KMS-11 (cell line): ENCODE results near the gene ENTPD6.

ENCODE experiments used
- H2AFZ ChIP-seq: fragments of 200-600 bp; sonication (generic); 2 replicates; pipeline ENCODE4 v1.6.1; 2016; ENCODE audit warnings: antibody characterized with exemption, mixed run types, low read depth
- H3K27ac ChIP-seq: fragments of 200-600 bp; sonication (generic); 2 replicates; pipeline ENCODE4 v1.6.1; 2016; ENCODE audit warnings: mild to moderate bottlenecking, mixed run types
- H3K27me3 ChIP-seq: fragments of 200-600 bp; sonication (generic); 2 replicates; pipeline ENCODE4 v1.6.1; 2017; ENCODE audit warnings: mild to moderate bottlenecking, low read depth, mixed run types, moderate library complexity; ENCODE audit not compliant: insufficient read depth
- H3K36me3 ChIP-seq: fragments of 200-600 bp; sonication (generic); 2 replicates; pipeline ENCODE4 v1.6.1; 2017; ENCODE audit warnings: mild to moderate bottlenecking, mixed run types; ENCODE audit not compliant: insufficient read depth
- H3K4me1 ChIP-seq: fragments of 200-600 bp; sonication (generic); 2 replicates; pipeline ENCODE4 v1.6.1; 2016; ENCODE audit warnings: mild to moderate bottlenecking, low read depth, mixed run types; ENCODE audit not compliant: poor library complexity, severe bottlenecking
- H3K4me2 ChIP-seq: fragments of 200-600 bp; sonication (generic); 2 replicates; pipeline ENCODE4 v1.7.0; 2016; ENCODE audit warnings: mild to moderate bottlenecking, mixed run types
- H3K4me3 ChIP-seq: fragments of 200-600 bp; sonication (generic); IDR thresholded peaks from 2 replicates; pipeline ENCODE4 v1.6.1; 2017; ENCODE audit warnings: low read depth, low read length, mixed read lengths; ENCODE audit not compliant: insufficient read depth
- H3K79me2 ChIP-seq: fragments of 200-600 bp; sonication (generic); 2 replicates; pipeline ENCODE4 v1.6.1; 2016; ENCODE audit warnings: low read depth, mixed run types; ENCODE audit not compliant: insufficient read depth
- H3K9ac ChIP-seq: fragments of 200-600 bp; sonication (generic); 2 replicates; pipeline ENCODE4 v1.6.1; 2016; ENCODE audit warnings: mild to moderate bottlenecking, mixed run types
- H4K20me1 ChIP-seq: fragments of 200-600 bp; sonication (generic); 2 replicates; pipeline ENCODE4 v1.6.1; 2016; ENCODE audit warnings: mild to moderate bottlenecking, mixed run types; ENCODE audit not compliant: insufficient read depth
- CTCF ChIP-seq: fragments of 200-600 bp; sonication (generic); conservative IDR thresholded peaks from 2 replicates; pipeline ENCODE4 v1.6.1; 2017; ENCODE audit warnings: low read depth, mild to moderate bottlenecking, antibody characterized with exemption, low read length, moderate library complexity, mixed read lengths

Gene ENTPD6

GRCh38 chr20:25257756-25258475, 62.4 kb downstream of the ENTPD6 start:
- Histone ChIP-seq H3K27ac (no peak overlapping the region), H3K4me1 (peaks cover 25% of the 10 kb centered on the region)
- no peak for TF ChIP-seq CTCF

GRCh38 chr20:25258476-25258805, 62.9 kb downstream of the ENTPD6 start:
- H3K79me2 ChIP-seq = peaks cover 25% of the 10 kb centered on the region; the same call in 1 of the 2 replicates
- no peak overlapping the region for H3K27ac ChIP-seq
- TF ChIP-seq CTCF = no peak
- no peaks in the 10 kb centered on the region for H3K36me3 ChIP-seq
- H2AFZ ChIP-seq = no peak overlapping the region
- no peak overlapping the region for H3K9ac ChIP-seq
- no peak overlapping the region for H3K4me3 ChIP-seq
- H3K4me1 ChIP-seq = peaks cover 20% of the 10 kb centered on the region
- H4K20me1 ChIP-seq = no peaks in the 10 kb centered on the region
- H3K27me3 ChIP-seq = no peaks in the 10 kb centered on the region
- no peak overlapping the region for H3K4me2 ChIP-seq

More at GRCh38 chr20:25257756-25258475, 62.4 kb downstream of the ENTPD6 start:
- peaks cover 29% of the 10 kb centered on the region; the same call in 1 of the 2 replicates for H3K79me2 ChIP-seq
- no peaks in the 10 kb centered on the region for H4K20me1 ChIP-seq
- no peak overlapping the region for H3K9ac ChIP-seq
- H3K27me3 ChIP-seq = no peaks in the 10 kb centered on the region
- H3K4me3 ChIP-seq = no peak overlapping the region
- H2AFZ ChIP-seq = no peak overlapping the region
- H3K36me3 ChIP-seq = no peaks in the 10 kb centered on the region
- H3K4me2 ChIP-seq = no peak overlapping the region

- Histone ChIP-seq H3K27me3 (no peaks in the 10 kb centered on the region), H2AFZ (no peak overlapping the region), H3K4me2 (no peak overlapping the region), H3K4me1 (peaks cover 17% of the 10 kb centered on the region), H4K20me1 (no peaks in the 10 kb centered on the region), H3K9ac (no peak overlapping the region), H3K4me3 (no peak overlapping the region), H3K27ac (no peak overlapping the region), H3K79me2 (peaks cover 22% of the 10 kb centered on the region; the same call in 1 of the 2 replicates), H3K36me3 (no peaks in the 10 kb centered on the region)
- TF ChIP-seq CTCF = no peak
Observed at GRCh38 chr20:25258828-25259227, 63.3 kb downstream of the ENTPD6 start.

- H3K4me2 ChIP-seq = no peak overlapping the region
- H3K79me2 ChIP-seq = peaks cover 19% of the 10 kb centered on the region; the same call in 1 of the 2 replicates
- H3K27ac ChIP-seq = no peak overlapping the region
- H4K20me1 ChIP-seq = no peaks in the 10 kb centered on the region
- no peaks in the 10 kb centered on the region for H3K36me3 ChIP-seq
- no peak for TF ChIP-seq CTCF
- no peak overlapping the region for H3K9ac ChIP-seq
- H3K4me1 ChIP-seq = peaks cover 17% of the 10 kb centered on the region
- no peak overlapping the region for H3K4me3 ChIP-seq
- H2AFZ ChIP-seq = no peak overlapping the region
- no peaks in the 10 kb centered on the region for H3K27me3 ChIP-seq
Observed at GRCh38 chr20:25259358-25259757, 63.8 kb downstream of the ENTPD6 start.
